H1 (cell line): Measurements from ENCODE around the gene ARL5C. TPM values are rescaled to one million over a fixed set of nuclear protein-coding genes. Genes with fewer than 3 reads are reported as not detected.

Experiments
- CREB1 ChIP-seq: IDR thresholded peaks from 2 replicates; pipeline ENCODE4 v1.6.1; 2012; ENCODE audit warnings: inconsistent platforms
- HDAC2 ChIP-seq, 2 experiments: fragments of 300-600 bp in 1 of 2; sonication (generic) in 1 of 2; IDR thresholded peaks; 2 replicates each; pipeline ENCODE4 v1.6.1; 2011 to 2012; ENCODE audit warnings: low read depth in 2 of 2, low read length in 2 of 2, mild to moderate bottlenecking in 2 of 2, moderate library complexity in 2 of 2, borderline replicate concordance in 1 of 2, inconsistent platforms in 1 of 2
- polyA plus RNA-seq, 7 experiments: library from polyadenylated mRNA; depleted of rRNA in 3 of 7; stranded (reverse) in 5 of 7; unstranded in 2 of 7; fragments of >200 nt in 5 of 7; fragments of 200-250 nt in 2 of 7; gene quantifications; 1 replicate in 5 of 7; 2 replicates in 1 of 7; 4 replicates in 1 of 7; pipeline versions ENCODE4 v1.2.1 to v1.2.3, GENCODE V29; 2011 to 2013; ENCODE audit warnings: missing spikeins in 2 of 7, mixed read lengths in 2 of 7
- total RNA-seq: library from RNA; stranded (reverse); fragmentation: NEBNext Ultra II Directional; extraction: Animal tissue kit (Norgen Biotek cat#: 25700); gene quantifications from 2 replicates; pipeline ENCODE4 v1.2.1, GENCODE V29; 2021

Gene ARL5C
- total and polyA plus RNA-seq, 2 of the 8 experiments (the other 6 are each of a cell fraction or from before 2014, with no cell fraction given) = not detected

DNA sequence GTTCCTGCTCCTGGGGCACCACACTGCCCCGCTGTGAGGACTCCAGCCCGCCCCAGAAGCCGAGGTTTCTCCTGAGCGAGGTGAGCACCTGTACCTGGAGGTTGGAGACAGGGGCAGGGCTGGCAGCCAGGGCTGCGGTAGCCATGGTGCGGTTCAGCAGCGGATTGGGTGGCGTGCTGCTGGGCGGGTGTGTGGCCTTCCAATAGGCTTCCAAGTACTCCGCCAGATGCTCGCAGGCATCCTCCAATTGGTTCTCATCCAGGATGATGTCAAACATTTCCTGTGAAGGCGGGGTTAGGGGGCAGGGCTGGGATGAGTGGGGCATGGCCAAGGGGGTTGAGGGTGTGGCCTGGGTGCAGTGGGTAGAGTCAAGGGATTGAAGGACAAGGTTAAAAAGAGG is 11.3 kb upstream of the ARL5C start (continued):
- peak; percentile 78 for TF ChIP-seq CREB1
- no peak for TF ChIP-seq HDAC2 (IDR thresholded peaks at IDR 0.05; ENCODE audit: borderline replicate concordance in 1 of 2, low read depth in 2 of 2, low read length in 2 of 2)
